NCI-H82 (cell line): ENCODE data around the gene DENND4A.
A peak's percentile ranks its signal among the peaks of the same experiment; 100 is the strongest.

Experiments
- DNase-seq: peaks from one replicate; lab custom pipeline; 2025; lab: John Stamatoyannopoulos, UW

DENND4A gene

GRCh38 chr15:65666257-65666656 lies 125.8 kb downstream of the DENND4A start:
- no peak for DNase-seq

GRCh38 chr15:65663521-65663920 lies 128.6 kb downstream of the DENND4A start:
- DNase-seq: no peak

GRCh38 chr15:65660927-65661326 lies 131.2 kb downstream of the DENND4A start:
- DNase-seq: no peak

DNA sequence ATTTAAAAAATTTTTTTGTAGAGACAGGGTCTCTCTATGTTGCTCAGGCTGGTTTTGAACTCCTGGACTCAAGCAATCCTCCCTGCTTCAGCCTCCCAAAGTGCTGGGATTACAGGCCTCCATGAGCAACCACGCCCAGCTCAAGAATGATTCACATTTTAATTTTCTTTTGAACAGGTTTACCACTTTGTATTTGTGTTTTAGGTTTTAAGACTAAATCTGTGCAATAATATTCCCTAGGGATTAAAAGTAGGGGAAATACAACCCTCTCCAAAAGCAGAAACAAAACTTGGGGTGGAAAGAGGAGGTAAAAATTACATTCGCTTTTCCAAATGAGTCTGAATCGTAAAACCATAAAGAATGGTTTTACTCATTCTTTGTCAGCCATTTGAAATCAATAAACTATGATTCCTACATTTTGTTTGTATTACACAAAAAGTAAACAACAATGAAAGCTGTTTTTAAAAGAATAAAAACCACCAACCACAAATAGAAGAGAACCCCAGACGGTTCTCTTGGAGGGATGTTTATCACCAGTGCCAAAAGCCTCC lies 132.5 kb downstream of the DENND4A start:
- DNase-seq: no peak

GRCh38 chr15:65655457-65655856 lies 136.6 kb downstream of the DENND4A start:
- no peak for DNase-seq

DNA sequence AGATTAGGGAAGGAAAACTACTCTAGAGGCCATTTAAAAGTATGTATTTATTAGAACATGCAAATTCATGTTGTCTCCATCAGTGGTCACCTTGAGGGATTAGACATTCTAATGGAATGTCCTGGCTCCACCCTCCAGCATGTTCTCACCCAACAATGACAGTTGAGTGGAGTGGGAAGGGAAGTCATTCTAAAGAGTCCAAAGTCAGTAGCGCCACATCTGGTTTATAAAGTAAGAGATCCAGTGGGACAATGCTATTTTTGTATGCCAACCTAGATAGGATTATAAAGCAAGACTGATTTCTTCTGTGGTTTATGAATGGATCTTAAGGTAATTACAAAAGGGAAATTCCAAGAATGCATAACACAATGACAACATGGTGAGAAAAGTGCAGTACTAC lies 137.1 kb downstream of the DENND4A start:
- no peak for DNase-seq

GRCh38 chr15:65653801-65654521 lies 138.1 kb downstream of the DENND4A start:
- DNase-seq: no peak

DNA sequence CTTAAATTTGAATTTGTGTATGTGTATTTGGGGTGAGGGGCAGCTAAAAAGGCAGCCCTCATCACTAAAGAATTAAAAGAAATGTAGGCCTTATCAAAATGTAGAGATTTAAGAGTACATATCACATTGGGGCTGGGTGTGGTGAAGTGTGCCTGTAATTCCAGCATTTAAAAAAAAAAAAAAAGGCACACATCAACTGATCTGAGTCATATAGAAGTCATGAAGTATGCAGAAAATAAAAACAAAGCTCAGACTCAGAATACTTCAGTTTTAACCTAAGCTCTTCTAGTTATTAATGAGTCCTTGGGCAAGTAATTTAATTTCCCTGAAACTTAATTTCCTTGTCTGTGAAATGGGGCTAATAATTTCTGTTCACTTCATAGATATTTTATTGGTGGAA lies 138.8 kb downstream of the DENND4A start:
- no peak for DNase-seq

GRCh38 chr15:65651831-65652749 lies 140.0 kb downstream of the DENND4A start:
- DNase-seq: no peak

DNA sequence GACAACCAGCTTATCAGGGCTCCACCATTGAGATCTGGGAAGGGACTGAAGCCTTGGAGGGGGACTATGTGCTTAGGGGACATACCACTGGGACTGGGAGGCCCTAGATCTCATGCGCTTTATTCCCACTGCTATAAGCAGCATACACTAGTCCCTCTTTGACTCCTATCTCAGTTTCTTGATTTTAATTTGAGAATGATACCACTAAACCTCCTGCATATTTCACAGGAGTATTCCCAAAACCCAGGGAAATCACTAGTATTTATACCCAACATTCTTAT lies 141.1 kb downstream of the DENND4A start:
- DNase-seq: no peak

GRCh38 chr15:65650312-65651041 lies 141.6 kb downstream of the DENND4A start:
- DNase-seq: no peak

- no peak for DNase-seq
Measured at GRCh38 chr15:65646486-65646885, 145.6 kb downstream of the DENND4A start.

DNA sequence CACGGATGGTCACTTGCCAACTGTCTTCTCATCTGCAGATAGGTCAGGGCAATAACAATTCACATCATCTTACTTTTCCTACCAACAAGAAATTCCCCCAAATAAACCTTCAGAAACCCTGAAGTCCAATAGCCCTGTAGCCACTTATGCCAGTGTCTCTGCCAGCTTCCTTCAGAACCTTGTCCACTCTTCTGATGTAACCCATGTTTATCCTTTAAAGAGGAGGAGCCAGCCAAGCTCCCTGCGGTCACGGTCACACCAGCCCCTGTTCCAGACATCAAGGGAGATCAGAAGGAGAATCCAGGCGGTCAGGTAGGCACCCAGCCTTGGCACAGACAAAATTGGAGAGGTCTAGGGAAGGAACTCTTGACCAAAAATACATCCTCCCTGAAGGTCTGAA lies 146.7 kb downstream of the DENND4A start:
- DNase-seq: no peak

DNA sequence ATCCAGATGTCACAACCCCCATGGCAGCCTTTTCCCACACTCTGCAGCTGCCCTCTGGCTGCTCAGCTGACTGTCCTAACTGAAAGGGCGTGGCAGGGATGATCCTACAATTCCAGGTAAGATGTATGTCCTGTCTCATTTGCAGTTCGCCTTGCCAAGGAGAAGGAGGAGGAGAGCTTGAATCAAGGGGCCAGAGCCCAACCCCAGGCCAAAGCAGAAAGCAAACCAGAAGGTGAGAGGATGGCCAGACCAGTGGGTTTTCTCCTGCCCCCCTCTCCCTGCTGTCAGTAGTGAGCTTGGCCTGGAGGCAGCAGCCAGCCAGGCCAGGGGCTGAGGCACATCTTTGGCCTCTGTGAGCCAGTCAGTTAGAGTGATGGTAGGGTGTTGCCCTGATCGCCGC lies 147.8 kb downstream of the DENND4A start:
- DNase-seq: no peak

DNA sequence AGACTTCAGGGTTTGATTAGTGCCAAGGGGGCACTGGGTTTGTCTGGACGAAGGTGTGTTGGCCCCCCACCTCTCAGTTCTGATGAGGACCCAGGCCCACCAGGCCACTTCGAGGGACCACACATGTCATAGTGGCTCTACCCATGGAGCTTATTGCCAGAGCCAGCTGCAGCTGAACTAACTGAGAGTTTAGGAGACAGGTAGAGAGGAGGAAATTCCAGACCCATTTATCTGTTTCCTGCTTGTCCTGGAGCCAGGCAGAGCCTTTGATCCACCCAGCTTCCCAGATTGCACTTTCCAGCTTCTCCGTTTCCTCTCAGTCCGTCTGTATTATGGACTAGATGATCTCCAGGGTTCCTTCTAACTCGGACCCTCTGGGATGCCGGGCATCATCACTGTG lies 149.5 kb downstream of the DENND4A start:
- DNase-seq: no peak

DNA sequence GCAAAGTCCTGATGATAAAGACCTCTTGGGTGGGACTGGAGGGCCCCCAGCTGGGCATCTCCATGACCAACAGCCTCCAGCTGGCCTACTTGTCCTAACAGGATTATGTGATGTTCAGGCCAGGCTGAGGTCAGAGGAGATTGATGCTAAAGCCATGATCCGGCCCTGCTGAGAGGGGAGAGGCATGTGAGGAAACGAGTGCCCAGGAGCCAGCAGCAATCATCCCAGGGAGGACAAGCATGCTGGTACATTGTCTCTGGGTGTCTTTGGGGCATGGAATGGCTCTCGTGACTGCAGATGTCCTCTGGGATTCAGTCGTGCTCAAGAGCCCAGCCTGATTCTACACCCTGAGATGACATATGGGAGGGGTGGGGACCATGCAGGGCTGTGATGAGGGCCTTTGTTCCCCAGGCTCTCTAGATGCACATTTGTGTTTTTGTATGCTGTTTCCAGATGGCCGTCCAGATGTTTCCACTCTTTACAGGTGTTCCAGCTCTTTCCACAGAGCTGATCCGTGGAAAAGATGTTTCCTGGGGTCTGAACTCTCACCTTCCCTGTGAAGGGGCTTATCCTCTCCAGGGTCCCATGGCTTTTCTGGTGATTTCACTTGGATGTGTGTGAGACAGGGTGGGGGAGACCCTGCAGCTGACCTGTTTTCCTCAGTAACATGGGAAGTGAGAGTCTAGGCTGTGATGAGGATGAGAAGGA lies 150.2 kb downstream of the DENND4A start:
- peak; percentile 95 for DNase-seq

GRCh38 chr15:65639509-65639908 lies 152.6 kb downstream of the DENND4A start:
- no peak for DNase-seq

DNA sequence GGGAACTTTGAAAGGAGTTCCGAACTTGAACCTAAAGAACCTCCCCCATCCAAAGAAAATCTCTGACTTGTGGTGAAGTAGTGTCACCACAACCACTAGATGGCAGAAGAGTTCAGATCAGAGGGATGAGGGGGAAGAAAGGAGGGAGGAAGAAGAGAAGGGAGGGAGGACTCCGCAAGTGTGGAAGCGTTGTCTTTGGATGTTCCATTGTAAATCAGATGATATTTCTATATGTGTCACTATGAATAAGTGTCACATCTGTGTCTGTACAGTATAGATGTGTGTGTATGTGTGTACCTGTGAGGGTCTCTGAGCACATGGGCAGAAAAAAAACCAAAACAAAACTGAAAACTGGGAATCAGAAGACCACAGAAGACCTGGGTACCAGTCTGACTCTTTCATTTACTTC lies 153.4 kb downstream of the DENND4A start:
- DNase-seq: peak; percentile 91

- no peak for DNase-seq
Measured at GRCh38 chr15:65638109-65638508, 154.0 kb downstream of the DENND4A start.

DNA sequence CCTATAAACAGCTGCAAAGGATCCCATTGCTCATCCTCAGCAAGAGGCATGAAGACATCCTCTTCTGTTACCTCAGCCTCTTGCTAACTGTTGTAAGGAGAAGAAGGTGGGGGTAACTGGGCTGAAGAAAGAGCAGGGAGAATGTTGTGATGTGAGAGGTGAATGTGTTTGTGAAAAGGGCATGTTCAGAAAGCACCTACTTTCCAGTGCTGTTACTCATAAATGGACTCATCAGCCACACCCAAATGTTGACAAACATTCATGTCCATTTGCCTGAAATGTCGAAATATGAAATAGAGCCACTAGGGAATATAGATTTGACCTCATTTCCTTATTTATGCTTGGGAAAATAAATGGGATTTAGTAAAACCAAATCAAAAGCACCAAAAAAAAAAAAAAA lies 157.7 kb downstream of the DENND4A start:
- no peak for DNase-seq

GRCh38 chr15:65633752-65634151 lies 158.3 kb downstream of the DENND4A start:
- DNase-seq: no peak
